Ascending aorta (tissue), 2 donors: ENCODE results near the gene RAB21. TPM values are rescaled to one million over a fixed set of nuclear protein-coding genes. Genes with fewer than 3 reads are reported as not detected.

Experiments used
- DNase-seq, 2 donors: peaks; one replicate each; pipeline ENCODE4 v3.0.0-alpha.2; 2019; ENCODE audit warnings: low spot score in 2 of 2
- H3K27ac ChIP-seq, 2 donors: fragments of 200-600 bp; sonication (generic); one replicate each; pipeline ENCODE4 v1.5.1; 2016 to 2017; ENCODE audit warnings: mild to moderate bottlenecking in 1 of 2
- H3K27me3 ChIP-seq: fragments of 200-600 bp; sonication (generic); one replicate; pipeline ENCODE4 v1.5.1; 2017
- H3K36me3 ChIP-seq, 2 donors: fragments of 200-600 bp; sonication (generic); one replicate each; pipeline ENCODE4 v1.5.1; 2016
- H3K4me1 ChIP-seq, 2 donors: fragments of 200-600 bp; sonication (generic); one replicate each; pipeline ENCODE4 v1.5.1; 2016 to 2017; ENCODE audit warnings: mild to moderate bottlenecking in 1 of 2
- H3K4me3 ChIP-seq, 2 donors: fragments of 200-600 bp; sonication (generic); one replicate each; pipeline ENCODE4 v1.5.1; 2016 to 2017; ENCODE audit warnings: mild to moderate bottlenecking in 1 of 2
- H3K9me3 ChIP-seq, 2 donors: fragments of 200-600 bp; sonication (generic); one replicate each; pipeline ENCODE4 v1.5.1; 2016
- CTCF ChIP-seq, 3 experiments: fragments of 200-600 bp in 2 of 3; fragments of 450-650 bp in 1 of 3; sonication (generic) in 2 of 3; IDR thresholded peaks; one replicate each; pipeline ENCODE4 v1.5.1; 2016 to 2019; ENCODE audit warnings: antibody characterized with exemption in 3 of 3, mild to moderate bottlenecking in 1 of 3, moderate library complexity in 1 of 3
- intact Hi-C: fragments of 100-400 bp; cut with DNase I; formaldehyde crosslinking; loops from one replicate; pipeline ENCODE4 v1.15.1; 2023
- total RNA-seq: library from RNA; depleted of rRNA; stranded (reverse); fragments of >200 nt; gene quantifications from one replicate; pipeline ENCODE4 v1.1.0, GENCODE V29; 2016

RAB21 gene
- total RNA-seq, 1 donor from 2014 or later = 6.5 TPM

GRCh38 chr12:71771069-71771468, 16.4 kb downstream of the RAB21 start:
- TF ChIP-seq CTCF (IDR thresholded peaks at IDR 0.05) = no peak
- intact Hi-C loops = no loop called here
- no peak overlapping the region for H3K4me3 ChIP-seq
- H3K27me3 ChIP-seq = no peaks in the 10 kb centered on the region
- no peaks in the 10 kb centered on the region for H3K4me1 ChIP-seq
- no peaks in the 10 kb centered on the region for H3K9me3 ChIP-seq
- peaks cover 18 to 23% of the 10 kb centered on the region in 2 donors for H3K36me3 ChIP-seq
- DNase-seq = no peak
- no peak overlapping the region for H3K27ac ChIP-seq

GRCh38 chr12:71772735-71773134, 18.1 kb downstream of the RAB21 start:
- no peak for TF ChIP-seq CTCF (IDR thresholded peaks at IDR 0.05)
- Histone ChIP-seq H3K4me1 (no peaks in the 10 kb centered on the region), H3K36me3 (peaks cover 18 to 23% of the 10 kb centered on the region in 2 donors), H3K27me3 (no peaks in the 10 kb centered on the region), H3K27ac (no peak overlapping the region), H3K9me3 (no peaks in the 10 kb centered on the region), H3K4me3 (no peak overlapping the region)
- DNase-seq = no peak
- intact Hi-C loops = no loop called here

GRCh38 chr12:71780237-71780822, 25.7 kb downstream of the RAB21 start:
- peaks cover 7 to 43% of the 10 kb centered on the region in 2 donors for H3K36me3 ChIP-seq
- H3K4me3 ChIP-seq = no peak overlapping the region
- DNase-seq = no peak
- intact Hi-C loops = no loop called here
- no peak overlapping the region for H3K27ac ChIP-seq
- no peaks in the 10 kb centered on the region for H3K4me1 ChIP-seq
- no peaks in the 10 kb centered on the region for H3K27me3 ChIP-seq
- no peaks in the 10 kb centered on the region for H3K9me3 ChIP-seq
- TF ChIP-seq CTCF (IDR thresholded peaks at IDR 0.05) = peak; percentile 24 to 64 (median 45)

GRCh38 chr12:71782017-71782416, 27.4 kb downstream of the RAB21 start:
- no peak overlapping the region for H3K4me3 ChIP-seq
- no peak for TF ChIP-seq CTCF (IDR thresholded peaks at IDR 0.05)
- H3K4me1 ChIP-seq = no peaks in the 10 kb centered on the region
- peaks cover 16 to 59% of the 10 kb centered on the region in 2 donors for H3K36me3 ChIP-seq
- intact Hi-C loops = no loop called here
- no peak overlapping the region for H3K27ac ChIP-seq
- no peaks in the 10 kb centered on the region for H3K27me3 ChIP-seq
- H3K9me3 ChIP-seq = no peaks in the 10 kb centered on the region
- no peak for DNase-seq

GRCh38 chr12:71786829-71787228, 32.2 kb downstream of the RAB21 start:
- peaks cover 23 to 57% of the 10 kb centered on the region in 2 donors for H3K36me3 ChIP-seq
- H3K4me1 ChIP-seq = no peaks in the 10 kb centered on the region
- intact Hi-C loops = no loop called here
- DNase-seq = no peak
- H3K27ac ChIP-seq = no peak overlapping the region
- H3K9me3 ChIP-seq = no peaks in the 10 kb centered on the region
- no peak for TF ChIP-seq CTCF (IDR thresholded peaks at IDR 0.05)
- no peaks in the 10 kb centered on the region for H3K27me3 ChIP-seq
- H3K4me3 ChIP-seq = no peak overlapping the region

GRCh38 chr12:71787580-71787979, 32.9 kb downstream of the RAB21 start:
- TF ChIP-seq CTCF (IDR thresholded peaks at IDR 0.05) = no peak
- Histone ChIP-seq H3K27me3 (no peaks in the 10 kb centered on the region), H3K36me3 (peaks cover 23 to 54% of the 10 kb centered on the region in 2 donors), H3K27ac (no peak overlapping the region), H3K4me3 (no peak overlapping the region), H3K4me1 (no peaks in the 10 kb centered on the region), H3K9me3 (no peaks in the 10 kb centered on the region)
- intact Hi-C loops = no loop called here
- no peak for DNase-seq
